ENCODE results near the gene PLAAT2.

DNA sequence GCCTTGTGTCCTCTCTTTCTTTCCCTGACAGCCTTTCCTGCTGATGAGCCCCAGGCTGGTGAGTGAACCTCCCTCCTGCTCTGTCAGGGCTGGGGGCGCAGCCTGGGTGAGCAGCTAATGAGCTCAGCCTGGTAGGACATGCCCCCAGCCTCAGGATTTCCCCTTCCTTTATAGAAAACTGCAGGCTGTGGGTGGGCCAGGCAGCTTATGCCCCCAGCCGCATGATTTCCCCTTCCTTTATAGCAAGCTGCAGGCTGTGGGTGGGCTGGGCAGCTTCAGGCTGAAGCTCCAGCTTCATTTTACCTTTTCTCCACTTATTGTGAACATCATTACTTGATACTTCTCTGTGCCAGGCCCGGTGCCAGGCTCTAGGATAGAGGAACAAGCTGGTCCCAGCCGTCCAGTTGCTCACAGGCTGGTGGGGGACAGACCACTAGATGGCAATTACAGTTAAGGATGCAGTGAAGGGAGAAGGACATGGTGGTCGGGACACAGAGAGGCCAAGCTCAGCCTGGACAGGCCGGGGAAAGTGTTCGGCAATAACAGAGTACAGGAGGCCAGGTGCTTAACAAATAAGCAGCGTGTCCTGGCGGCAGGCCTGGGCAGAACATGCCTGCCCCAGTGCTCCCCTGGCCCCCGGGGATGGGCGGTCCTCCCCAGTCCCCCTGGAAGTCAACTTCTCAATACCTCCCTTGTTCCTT lies 52.0 kb downstream of the PLAAT2 start:
- TF ChIP-seq, protein P1, sequence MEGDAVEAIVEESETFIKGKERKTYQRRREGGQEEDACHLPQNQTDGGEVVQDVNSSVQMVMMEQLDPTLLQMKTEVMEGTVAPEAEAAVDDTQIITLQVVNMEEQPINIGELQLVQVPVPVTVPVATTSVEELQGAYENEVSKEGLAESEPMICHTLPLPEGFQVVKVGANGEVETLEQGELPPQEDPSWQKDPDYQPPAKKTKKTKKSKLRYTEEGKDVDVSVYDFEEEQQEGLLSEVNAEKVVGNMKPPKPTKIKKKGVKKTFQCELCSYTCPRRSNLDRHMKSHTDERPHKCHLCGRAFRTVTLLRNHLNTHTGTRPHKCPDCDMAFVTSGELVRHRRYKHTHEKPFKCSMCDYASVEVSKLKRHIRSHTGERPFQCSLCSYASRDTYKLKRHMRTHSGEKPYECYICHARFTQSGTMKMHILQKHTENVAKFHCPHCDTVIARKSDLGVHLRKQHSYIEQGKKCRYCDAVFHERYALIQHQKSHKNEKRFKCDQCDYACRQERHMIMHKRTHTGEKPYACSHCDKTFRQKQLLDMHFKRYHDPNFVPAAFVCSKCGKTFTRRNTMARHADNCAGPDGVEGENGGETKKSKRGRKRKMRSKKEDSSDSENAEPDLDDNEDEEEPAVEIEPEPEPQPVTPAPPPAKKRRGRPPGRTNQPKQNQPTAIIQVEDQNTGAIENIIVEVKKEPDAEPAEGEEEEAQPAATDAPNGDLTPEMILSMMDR (IDR thresholded peaks at IDR 0.05), result no peak
- TF ChIP-seq POLR2A (IDR thresholded peaks at IDR 0.05), result no peak

Data from uterus (tissue), 2 donors.